ENCODE measurements around the gene AMY1B.
"Not testable (repeated sequence)": the region's sequence is repeated elsewhere in the genome, so short reads cannot be mapped to it uniquely, and the experiment has no call there.

AMY1B gene

DNA sequence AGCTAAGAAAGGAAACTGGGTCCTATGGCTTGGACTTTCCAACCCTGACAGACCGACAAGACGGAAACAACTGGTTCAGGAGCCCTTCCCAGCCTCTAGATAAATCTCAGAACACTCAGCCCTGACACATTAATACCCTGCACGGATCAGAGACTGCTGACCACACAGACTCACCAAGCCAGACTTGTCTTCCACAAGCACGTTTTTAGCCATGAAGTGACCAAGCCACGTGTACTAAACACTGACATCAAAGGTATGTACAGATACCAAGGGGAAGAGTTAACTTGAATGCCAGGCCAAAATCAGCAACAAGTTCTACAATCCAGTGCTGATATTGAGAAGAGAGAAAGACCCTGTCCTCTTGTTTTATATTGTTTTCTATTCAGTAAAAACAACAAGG lies at the start of gene AMY1B:
AMY1B (minus strand) TSS at position 101 of the 400 bp plus-strand sequence. CDS start 571 bp downstream, outside the sequence.
- DNase-seq (ENCODE audit: extremely low read depth, low read depth): not testable (repeated sequence)

DNA sequence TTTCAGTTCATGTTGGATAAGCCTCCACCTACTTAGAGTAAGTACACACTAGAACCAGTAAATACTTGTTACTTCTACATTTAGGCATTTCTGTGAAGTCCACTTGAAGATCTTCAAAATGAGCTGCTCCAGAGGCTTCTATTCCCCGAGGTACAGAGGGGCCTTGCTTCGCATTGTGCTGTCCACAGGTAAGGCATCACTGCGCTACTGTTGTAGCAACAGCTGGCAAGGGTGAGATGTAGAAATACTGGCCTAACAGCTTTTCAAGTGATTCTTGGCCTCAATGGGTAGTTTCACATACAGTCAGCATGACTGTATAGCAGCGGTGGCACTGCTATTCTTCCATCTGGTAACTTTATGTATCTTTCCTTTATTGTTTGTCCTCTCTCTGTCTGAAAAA lies 49.0 kb upstream of the AMY1B start:
- DNase-seq (ENCODE audit: extremely low read depth, low read depth): not testable (repeated sequence)

DNA sequence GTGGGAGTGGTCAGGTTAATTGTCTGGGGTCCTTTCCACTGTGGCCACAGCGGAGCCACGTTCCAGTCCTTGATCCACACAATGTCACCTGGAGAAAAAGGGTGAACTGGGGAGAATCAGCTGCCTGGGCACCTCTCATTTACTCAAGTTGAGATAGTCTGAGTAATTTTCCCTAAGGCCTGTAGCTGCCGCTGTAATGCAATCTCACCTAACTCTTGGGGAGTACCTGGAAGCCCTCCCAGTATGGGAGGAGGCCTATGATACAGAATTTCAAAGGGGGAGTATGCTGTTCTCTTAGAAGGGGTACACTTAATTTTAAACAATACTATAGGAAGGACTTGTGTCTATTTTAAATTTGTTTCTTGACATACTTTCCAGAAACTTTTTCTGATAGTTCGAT lies 48.4 kb upstream of the AMY1B start:
- DNase-seq (ENCODE audit: extremely low read depth, low read depth): not testable (repeated sequence)

DNA sequence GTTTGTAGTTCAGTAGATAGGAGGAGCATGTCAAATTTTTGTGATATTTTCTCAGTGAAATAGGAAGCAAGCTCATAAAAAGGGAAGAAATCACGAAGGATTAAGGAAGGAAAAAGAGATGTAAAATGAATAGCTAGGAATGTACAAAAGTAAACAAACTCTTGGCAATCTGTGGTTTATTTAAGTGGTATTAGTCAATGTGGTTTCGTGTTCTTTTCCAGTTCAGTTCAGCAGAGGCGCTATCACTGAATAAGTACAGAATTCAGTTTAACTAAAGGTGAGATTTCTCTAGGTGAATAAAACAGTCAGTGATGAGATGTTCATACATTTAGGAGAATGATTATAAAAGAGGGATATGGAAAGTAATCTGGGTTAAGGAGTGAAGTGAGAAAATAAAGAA lies 42.0 kb upstream of the AMY1B start:
- not testable (repeated sequence) for DNase-seq (ENCODE audit: extremely low read depth, low read depth)

DNA sequence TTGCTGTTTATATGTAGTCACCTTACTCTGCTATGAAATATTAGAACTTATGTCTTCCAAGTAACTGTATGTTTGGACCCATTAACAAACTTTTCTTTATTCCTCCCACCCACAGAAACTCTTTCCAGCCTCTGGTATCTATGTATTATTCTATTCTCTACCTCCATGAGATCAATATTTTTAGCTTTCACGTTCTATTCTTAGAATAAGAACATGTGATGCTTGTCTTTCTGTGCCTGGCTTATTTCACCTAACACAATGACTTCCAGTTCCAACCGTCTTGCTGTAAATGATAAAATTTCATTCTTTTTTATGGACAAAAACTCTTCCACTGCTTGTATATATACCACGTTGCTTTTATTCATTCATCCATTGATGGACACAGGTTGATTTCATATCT lies 39.3 kb upstream of the AMY1B start:
- not testable (repeated sequence) for DNase-seq (ENCODE audit: extremely low read depth, low read depth)

DNA sequence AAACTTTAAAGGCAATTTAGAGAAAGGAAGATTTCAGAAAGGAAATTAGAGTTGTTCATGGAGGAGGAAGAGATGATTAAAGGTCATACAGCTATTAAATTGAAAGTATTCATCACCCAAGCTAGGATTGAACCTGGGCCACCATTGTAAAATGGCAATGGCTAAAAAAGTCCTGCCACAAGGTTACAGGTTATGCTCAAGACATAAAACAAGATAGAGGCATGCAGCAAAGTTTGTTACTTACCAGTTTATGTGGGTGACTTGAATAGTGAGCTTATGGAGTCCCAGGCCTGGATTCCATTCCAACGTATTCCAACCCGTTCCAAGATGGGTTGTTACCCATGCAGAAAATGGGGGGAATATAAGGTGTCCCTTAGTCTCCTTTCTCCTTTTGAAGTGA lies 25.5 kb upstream of the AMY1B start:
- not testable (repeated sequence) for DNase-seq (ENCODE audit: extremely low read depth, low read depth)

DNA sequence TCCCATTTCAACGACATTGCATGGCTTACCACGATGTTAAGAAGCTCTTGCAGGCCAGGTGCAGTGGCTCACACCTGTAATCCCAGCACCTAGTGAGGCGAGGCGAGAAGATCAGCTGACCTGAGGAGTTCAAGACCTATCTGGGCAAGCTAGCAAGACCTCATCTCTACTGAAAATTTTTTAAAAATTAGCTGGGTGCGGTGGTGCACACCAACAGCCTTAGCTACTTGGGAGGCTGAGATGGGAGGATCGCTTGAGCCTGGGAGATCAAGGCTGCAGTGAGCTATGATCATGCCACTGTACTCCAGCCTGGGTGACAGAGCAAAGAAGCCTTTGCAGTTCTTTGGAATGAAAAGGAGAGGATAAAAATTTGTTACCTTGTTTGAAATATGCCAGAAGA lies 21.4 kb upstream of the AMY1B start:
- DNase-seq (ENCODE audit: extremely low read depth, low read depth): not testable (repeated sequence)

DNA sequence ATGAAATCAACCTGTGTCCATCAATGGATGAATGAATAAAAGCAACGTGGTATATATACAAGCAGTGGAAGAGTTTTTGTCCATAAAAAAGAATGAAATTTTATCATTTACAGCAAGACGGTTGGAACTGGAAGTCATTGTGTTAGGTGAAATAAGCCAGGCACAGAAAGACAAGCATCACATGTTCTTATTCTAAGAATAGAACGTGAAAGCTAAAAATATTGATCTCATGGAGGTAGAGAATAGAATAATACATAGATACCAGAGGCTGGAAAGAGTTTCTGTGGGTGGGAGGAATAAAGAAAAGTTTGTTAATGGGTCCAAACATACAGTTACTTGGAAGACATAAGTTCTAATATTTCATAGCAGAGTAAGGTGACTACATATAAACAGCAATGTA lies 14.4 kb upstream of the AMY1B start:
- not testable (repeated sequence) for DNase-seq (ENCODE audit: extremely low read depth, low read depth)

DNA sequence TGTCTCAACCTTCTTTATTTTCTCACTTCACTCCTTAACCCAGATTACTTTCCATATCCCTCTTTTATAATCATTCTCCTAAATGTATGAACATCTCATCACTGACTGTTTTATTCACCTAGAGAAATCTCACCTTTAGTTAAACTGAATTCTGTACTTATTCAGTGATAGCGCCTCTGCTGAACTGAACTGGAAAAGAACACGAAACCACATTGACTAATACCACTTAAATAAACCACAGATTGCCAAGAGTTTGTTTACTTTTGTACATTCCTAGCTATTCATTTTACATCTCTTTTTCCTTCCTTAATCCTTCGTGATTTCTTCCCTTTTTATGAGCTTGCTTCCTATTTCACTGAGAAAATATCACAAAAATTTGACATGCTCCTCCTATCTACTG lies 11.7 kb upstream of the AMY1B start:
- not testable (repeated sequence) for DNase-seq (ENCODE audit: extremely low read depth, low read depth)

DNA sequence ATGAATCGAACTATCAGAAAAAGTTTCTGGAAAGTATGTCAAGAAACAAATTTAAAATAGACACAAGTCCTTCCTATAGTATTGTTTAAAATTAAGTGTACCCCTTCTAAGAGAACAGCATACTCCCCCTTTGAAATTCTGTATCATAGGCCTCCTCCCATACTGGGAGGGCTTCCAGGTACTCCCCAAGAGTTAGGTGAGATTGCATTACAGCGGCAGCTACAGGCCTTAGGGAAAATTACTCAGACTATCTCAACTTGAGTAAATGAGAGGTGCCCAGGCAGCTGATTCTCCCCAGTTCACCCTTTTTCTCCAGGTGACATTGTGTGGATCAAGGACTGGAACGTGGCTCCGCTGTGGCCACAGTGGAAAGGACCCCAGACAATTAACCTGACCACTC lies 5.2 kb upstream of the AMY1B start:
- DNase-seq (ENCODE audit: extremely low read depth, low read depth): not testable (repeated sequence)

DNA sequence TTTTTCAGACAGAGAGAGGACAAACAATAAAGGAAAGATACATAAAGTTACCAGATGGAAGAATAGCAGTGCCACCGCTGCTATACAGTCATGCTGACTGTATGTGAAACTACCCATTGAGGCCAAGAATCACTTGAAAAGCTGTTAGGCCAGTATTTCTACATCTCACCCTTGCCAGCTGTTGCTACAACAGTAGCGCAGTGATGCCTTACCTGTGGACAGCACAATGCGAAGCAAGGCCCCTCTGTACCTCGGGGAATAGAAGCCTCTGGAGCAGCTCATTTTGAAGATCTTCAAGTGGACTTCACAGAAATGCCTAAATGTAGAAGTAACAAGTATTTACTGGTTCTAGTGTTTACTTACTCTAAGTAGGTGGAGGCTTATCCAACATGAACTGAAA lies 4.7 kb upstream of the AMY1B start:
- not testable (repeated sequence) for DNase-seq (ENCODE audit: extremely low read depth, low read depth)

DNA sequence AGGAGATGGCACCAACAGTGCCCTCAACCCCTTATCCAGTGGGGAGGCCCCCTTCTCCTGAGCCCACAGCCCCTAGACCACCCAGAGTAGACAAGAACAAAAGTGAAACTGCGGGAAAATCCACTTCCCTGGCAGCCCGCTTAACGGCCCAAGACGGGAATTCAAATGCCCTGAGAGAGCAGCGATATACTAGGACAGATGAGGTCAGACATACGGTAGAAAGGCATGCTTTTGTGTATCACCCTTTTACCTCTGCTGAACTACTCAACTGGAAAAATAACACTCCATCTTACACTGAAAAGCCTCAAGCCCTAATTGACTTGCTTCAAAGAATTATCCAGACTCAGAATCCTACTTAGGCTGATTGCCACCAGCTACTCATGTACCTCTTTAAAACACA lies 1.4 kb upstream of the AMY1B start:
- not testable (repeated sequence) for DNase-seq (ENCODE audit: extremely low read depth, low read depth)

DNA sequence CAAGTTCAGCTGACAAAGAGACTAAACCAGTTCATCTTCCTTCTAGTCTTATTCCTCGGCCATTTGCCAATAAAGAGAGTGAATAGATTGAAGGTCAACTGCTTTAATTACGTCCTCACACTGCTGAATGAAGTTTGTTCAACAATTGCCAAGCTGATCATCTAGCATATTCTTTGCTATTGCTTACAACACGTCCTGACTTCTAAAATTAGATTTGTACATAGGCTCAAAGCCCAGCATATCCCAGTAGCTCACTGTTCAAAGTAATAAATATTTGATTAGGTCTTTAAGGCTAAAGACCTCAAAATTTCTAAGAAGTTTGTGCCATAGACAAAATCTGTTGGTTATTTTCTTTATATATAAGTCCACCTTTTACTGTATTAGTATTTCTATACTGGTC lies 19.7 kb downstream of the AMY1B start:
- not testable (repeated sequence) for DNase-seq (ENCODE audit: extremely low read depth, low read depth)

DNA sequence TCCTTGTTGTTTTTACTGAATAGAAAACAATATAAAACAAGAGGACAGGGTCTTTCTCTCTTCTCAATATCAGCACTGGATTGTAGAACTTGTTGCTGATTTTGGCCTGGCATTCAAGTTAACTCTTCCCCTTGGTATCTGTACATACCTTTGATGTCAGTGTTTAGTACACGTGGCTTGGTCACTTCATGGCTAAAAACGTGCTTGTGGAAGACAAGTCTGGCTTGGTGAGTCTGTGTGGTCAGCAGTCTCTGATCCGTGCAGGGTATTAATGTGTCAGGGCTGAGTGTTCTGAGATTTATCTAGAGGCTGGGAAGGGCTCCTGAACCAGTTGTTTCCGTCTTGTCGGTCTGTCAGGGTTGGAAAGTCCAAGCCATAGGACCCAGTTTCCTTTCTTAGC lies 40.5 kb downstream of the AMY1B start, which contains the start of gene AMY1A:
AMY1A (plus strand) TSS at position 301 of the 400 bp plus-strand sequence. CDS start 571 bp downstream, outside the sequence.
- not testable (repeated sequence) for DNase-seq (ENCODE audit: extremely low read depth, low read depth)

DNA sequence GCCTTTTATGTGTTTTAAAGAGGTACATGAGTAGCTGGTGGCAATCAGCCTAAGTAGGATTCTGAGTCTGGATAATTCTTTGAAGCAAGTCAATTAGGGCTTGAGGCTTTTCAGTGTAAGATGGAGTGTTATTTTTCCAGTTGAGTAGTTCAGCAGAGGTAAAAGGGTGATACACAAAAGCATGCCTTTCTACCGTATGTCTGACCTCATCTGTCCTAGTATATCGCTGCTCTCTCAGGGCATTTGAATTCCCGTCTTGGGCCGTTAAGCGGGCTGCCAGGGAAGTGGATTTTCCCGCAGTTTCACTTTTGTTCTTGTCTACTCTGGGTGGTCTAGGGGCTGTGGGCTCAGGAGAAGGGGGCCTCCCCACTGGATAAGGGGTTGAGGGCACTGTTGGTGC lies 41.9 kb downstream of the AMY1B start:
- not testable (repeated sequence) for DNase-seq (ENCODE audit: extremely low read depth, low read depth)

DNA sequence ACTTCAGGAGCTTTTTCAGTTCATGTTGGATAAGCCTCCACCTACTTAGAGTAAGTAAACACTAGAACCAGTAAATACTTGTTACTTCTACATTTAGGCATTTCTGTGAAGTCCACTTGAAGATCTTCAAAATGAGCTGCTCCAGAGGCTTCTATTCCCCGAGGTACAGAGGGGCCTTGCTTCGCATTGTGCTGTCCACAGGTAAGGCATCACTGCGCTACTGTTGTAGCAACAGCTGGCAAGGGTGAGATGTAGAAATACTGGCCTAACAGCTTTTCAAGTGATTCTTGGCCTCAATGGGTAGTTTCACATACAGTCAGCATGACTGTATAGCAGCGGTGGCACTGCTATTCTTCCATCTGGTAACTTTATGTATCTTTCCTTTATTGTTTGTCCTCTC lies 45.1 kb downstream of the AMY1B start:
- DNase-seq (ENCODE audit: extremely low read depth, low read depth): not testable (repeated sequence)

DNA sequence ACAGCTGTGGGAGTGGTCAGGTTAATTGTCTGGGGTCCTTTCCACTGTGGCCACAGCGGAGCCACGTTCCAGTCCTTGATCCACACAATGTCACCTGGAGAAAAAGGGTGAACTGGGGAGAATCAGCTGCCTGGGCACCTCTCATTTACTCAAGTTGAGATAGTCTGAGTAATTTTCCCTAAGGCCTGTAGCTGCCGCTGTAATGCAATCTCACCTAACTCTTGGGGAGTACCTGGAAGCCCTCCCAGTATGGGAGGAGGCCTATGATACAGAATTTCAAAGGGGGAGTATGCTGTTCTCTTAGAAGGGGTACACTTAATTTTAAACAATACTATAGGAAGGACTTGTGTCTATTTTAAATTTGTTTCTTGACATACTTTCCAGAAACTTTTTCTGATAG lies 45.7 kb downstream of the AMY1B start:
- not testable (repeated sequence) for DNase-seq (ENCODE audit: extremely low read depth, low read depth)

DNA sequence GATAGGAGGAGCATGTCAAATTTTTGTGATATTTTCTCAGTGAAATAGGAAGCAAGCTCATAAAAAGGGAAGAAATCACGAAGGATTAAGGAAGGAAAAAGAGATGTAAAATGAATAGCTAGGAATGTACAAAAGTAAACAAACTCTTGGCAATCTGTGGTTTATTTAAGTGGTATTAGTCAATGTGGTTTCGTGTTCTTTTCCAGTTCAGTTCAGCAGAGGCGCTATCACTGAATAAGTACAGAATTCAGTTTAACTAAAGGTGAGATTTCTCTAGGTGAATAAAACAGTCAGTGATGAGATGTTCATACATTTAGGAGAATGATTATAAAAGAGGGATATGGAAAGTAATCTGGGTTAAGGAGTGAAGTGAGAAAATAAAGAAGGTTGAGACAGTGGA lies 52.1 kb downstream of the AMY1B start:
- not testable (repeated sequence) for DNase-seq (ENCODE audit: extremely low read depth, low read depth)

DNA sequence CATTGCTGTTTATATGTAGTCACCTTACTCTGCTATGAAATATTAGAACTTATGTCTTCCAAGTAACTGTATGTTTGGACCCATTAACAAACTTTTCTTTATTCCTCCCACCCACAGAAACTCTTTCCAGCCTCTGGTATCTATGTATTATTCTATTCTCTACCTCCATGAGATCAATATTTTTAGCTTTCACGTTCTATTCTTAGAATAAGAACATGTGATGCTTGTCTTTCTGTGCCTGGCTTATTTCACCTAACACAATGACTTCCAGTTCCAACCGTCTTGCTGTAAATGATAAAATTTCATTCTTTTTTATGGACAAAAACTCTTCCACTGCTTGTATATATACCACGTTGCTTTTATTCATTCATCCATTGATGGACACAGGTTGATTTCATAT lies 54.8 kb downstream of the AMY1B start:
- not testable (repeated sequence) for DNase-seq (ENCODE audit: extremely low read depth, low read depth)
